Breast epithelium (tissue), 3 donors: Measurements from ENCODE around the gene GRIA3.

ENCODE experiments used
- CTCF ChIP-seq, 3 donors: fragments of 450-650 bp; IDR thresholded peaks; one replicate each; pipeline ENCODE4 v1.5.1; 2016 to 2017; ENCODE audit warnings: antibody characterized with exemption in 3 of 3, mild to moderate bottlenecking in 3 of 3, moderate library complexity in 3 of 3
- POLR2AphosphoS5 ChIP-seq, 3 donors: sonication (generic); formaldehyde crosslinking; IDR thresholded peaks; one replicate each; pipeline ENCODE4 v1.6.1; 2017; ENCODE audit warnings: antibody characterized with exemption in 3 of 3

GRCh38 chrX:123202523-123202922 lies 18.4 kb downstream of the GRIA3 start:
- TF ChIP-seq CTCF (IDR thresholded peaks at IDR 0.05) (no peak), POLR2AphosphoS5 (IDR thresholded peaks at IDR 0.05) (no peak)
